CD4-positive, alpha-beta T cell (primary cell): ENCODE measurements around the gene NRL. TPM values are rescaled to one million over a fixed set of nuclear protein-coding genes. Genes with fewer than 3 reads are reported as not detected.

Source experiments
- ATAC-seq: fragments of 200-7000 bp; cut with Tn5 transposase; one replicate; pipeline ENCODE4 v1.10.0; 2022; ENCODE audit warnings: mild to moderate bottlenecking; ENCODE audit not compliant: poor library complexity
- CTCF ChIA-PET: fragments of 350-600 bp; sonication (Branson Sonifier 250); formaldehyde crosslinking; loops from one replicate; lab custom pipeline; 2021; ENCODE audit warnings: antibody characterized with exemption, inconsistent platforms; lab: Charles Lee
- POLR2A ChIA-PET: fragments of 350-600 bp; sonication (Branson Sonifier 250); formaldehyde crosslinking; loops from one replicate; lab custom pipeline; 2021; ENCODE audit warnings: antibody characterized with exemption, inconsistent platforms; lab: Charles Lee
- DNase-seq, 14 experiments: peaks; one replicate each; pipeline ENCODE4 v3.0.0-alpha.2; 2013 to 2020; ENCODE audit warnings: mixed read lengths in 2 of 14
- H3K27ac ChIP-seq, 2 donors: one replicate each; pipeline versions ENCODE4 v1.5.1 to v1.7.0; 2013; ENCODE audit warnings: low read length in 2 of 2, low read depth in 1 of 2, mild to moderate bottlenecking in 1 of 2
- H3K27me3 ChIP-seq, 2 experiments: 1 replicate in 1 of 2; 2 replicates in 1 of 2; pipeline versions ENCODE4 v1.6.1 to v1.7.0; 2013; ENCODE audit warnings: low read length in 2 of 2, control low read depth in 1 of 2, mild to moderate bottlenecking in 1 of 2, moderate library complexity in 1 of 2; ENCODE audit not compliant: insufficient read depth in 2 of 2, control insufficient read depth in 1 of 2
- H3K36me3 ChIP-seq: one replicate; pipeline ENCODE4 v1.6.1; 2013; ENCODE audit warnings: low read length, control low read depth; ENCODE audit not compliant: insufficient read depth
- H3K4me1 ChIP-seq: one replicate; pipeline ENCODE4 v1.6.1; 2013; ENCODE audit warnings: low read length, control low read depth; ENCODE audit not compliant: insufficient read depth
- H3K4me3 ChIP-seq: one replicate; pipeline ENCODE4 v1.5.1; 2013; ENCODE audit warnings: mild to moderate bottlenecking, low read length, moderate library complexity
- H3K9me3 ChIP-seq, 2 experiments: 1 replicate in 1 of 2; 2 replicates in 1 of 2; pipeline versions ENCODE4 v1.6.1 to v1.7.0; 2013; ENCODE audit warnings: low read length in 2 of 2, mild to moderate bottlenecking in 2 of 2, control low read depth in 1 of 2, moderate library complexity in 1 of 2; ENCODE audit not compliant: control insufficient read depth in 1 of 2, insufficient read depth in 1 of 2
- H3K27ac Mint-ChIP-seq: one replicate; pipeline ENCODE4 v1.8.0; 2020; ENCODE audit warnings: mixed read lengths
- H3K27me3 Mint-ChIP-seq: one replicate; pipeline ENCODE4 v1.8.0; 2021; ENCODE audit warnings: mixed read lengths
- H3K36me3 Mint-ChIP-seq: one replicate; pipeline ENCODE4 v1.8.0; 2021; ENCODE audit warnings: low read depth, mixed read lengths
- H3K4me1 Mint-ChIP-seq: one replicate; pipeline ENCODE4 v1.8.0; 2021; ENCODE audit warnings: low read depth, mixed read lengths
- H3K4me3 Mint-ChIP-seq: one replicate; pipeline ENCODE4 v1.8.0; 2020; ENCODE audit warnings: mild to moderate bottlenecking, mixed read lengths
- H3K9me3 Mint-ChIP-seq: one replicate; pipeline ENCODE4 v1.8.0; 2020; ENCODE audit warnings: mixed read lengths
- CTCF ChIP-seq: fragments of 200-600 bp; IDR thresholded peaks from one replicate; pipeline ENCODE4 v1.8.0; 2022; ENCODE audit warnings: antibody characterized with exemption, mild to moderate bottlenecking
- intact Hi-C, 2 experiments: fragments of 100-400 bp; cut with DNase I in 1 of 2; cut with micrococcal nuclease in 1 of 2; formaldehyde crosslinking; loops; one replicate each; pipeline versions ENCODE4 v1.15.1 to v1.9.0; 2023 to 2025; cut with DNase I, micrococcal nuclease
- total RNA-seq, 174 experiments: library from RNA in 2 of 174; stranded (reverse) in 2 of 174; gene quantifications; one replicate each; pipeline ENCODE4 v1.2.3 and lab custom pipeline; 2021 to 2026

The NRL gene
- total RNA-seq, 2 experiments from 2014 or later = 1.6 to 1.9 TPM

- Mint-ChIP-seq H3K27ac (no peak overlapping the region), H3K27me3 (no peaks in the 10 kb centered on the region), H3K4me1 (peaks cover 17% of the 10 kb centered on the region), H3K4me3 (peak overlapping the region; percentile 0), H3K36me3 (no peaks in the 10 kb centered on the region), H3K9me3 (no peaks in the 10 kb centered on the region)
- DNase-seq = no peak
- ChIA-PET CTCF (no interaction called here), POLR2A (interaction anchor here (1.1 kb wide), 1 partner anchor 29 kb away, joined by 3 read pairs; the partner anchor contains the start of gene DCAF11)
- H3K27ac ChIP-seq = no peak overlapping the region
- TF ChIP-seq CTCF = no peak
- H3K4me1 ChIP-seq = peaks cover 18% of the 10 kb centered on the region
- no peaks in the 10 kb centered on the region for H3K36me3 ChIP-seq
- ATAC-seq = no peak
- no peak overlapping the region for H3K4me3 ChIP-seq
- no peaks in the 10 kb centered on the region for H3K9me3 ChIP-seq
- intact Hi-C loops = no loop called here
- H3K27me3 ChIP-seq = no peaks in the 10 kb centered on the region
Measured at GRCh38 chr14:24085215-24085614, 29.5 kb downstream of the NRL start.

DNA sequence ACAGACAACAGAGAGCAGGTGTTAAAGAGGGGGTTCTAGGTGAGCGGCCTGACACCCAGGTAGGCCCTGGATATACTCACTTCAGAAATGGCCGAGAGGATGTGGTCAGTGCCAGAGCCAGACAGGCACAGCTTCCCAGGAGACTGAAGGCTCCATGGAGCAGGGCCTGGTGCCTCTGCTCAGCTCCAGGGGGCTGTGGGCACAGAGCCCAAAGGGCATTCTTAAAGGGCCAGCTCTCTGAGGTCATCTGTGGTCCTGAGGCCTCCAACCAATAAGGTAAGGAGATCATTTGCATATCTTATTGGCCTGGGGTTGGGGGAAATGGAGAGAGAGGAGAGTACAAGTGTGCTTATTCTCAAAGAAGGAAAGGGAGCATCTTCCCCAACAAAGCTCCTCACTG is 30.3 kb downstream of the NRL start:
- Histone ChIP-seq H3K9me3 (no peaks in the 10 kb centered on the region), H3K4me3 (no peak overlapping the region), H3K27ac (no peak overlapping the region), H3K4me1 (peaks cover 21% of the 10 kb centered on the region), H3K36me3 (no peaks in the 10 kb centered on the region), H3K27me3 (no peaks in the 10 kb centered on the region)
- intact Hi-C loops = no loop called here
- Mint-ChIP-seq H3K27me3 (no peaks in the 10 kb centered on the region), H3K9me3 (no peaks in the 10 kb centered on the region), H3K36me3 (no peaks in the 10 kb centered on the region), H3K4me1 (peaks cover 20% of the 10 kb centered on the region), H3K4me3 (no peak overlapping the region), H3K27ac (no peak overlapping the region)
- no peak for ATAC-seq
- no peak for DNase-seq
- POLR2A ChIA-PET = interaction anchor here (0.7 kb wide), 1 partner anchor 10 kb away, joined by 3 read pairs; no protein-coding TSS in a partner anchor
- TF ChIP-seq CTCF = no peak
- CTCF ChIA-PET = no interaction called here

- ATAC-seq (no peak), DNase-seq (no peak)
- H3K9me3 ChIP-seq = no peaks in the 10 kb centered on the region
- peak overlapping the region; percentile 49 for H3K4me3 Mint-ChIP-seq
- H3K4me1 ChIP-seq = peaks cover 21% of the 10 kb centered on the region
- no peaks in the 10 kb centered on the region for H3K9me3 Mint-ChIP-seq
- peaks cover 24% of the 10 kb centered on the region for H3K4me1 Mint-ChIP-seq
- H3K27ac Mint-ChIP-seq = no peak overlapping the region
- no peak for TF ChIP-seq CTCF
- intact Hi-C loops = no loop called here
- CTCF ChIA-PET = no interaction called here
- H3K36me3 Mint-ChIP-seq = no peaks in the 10 kb centered on the region
- H3K4me3 ChIP-seq = no peak overlapping the region
- H3K27ac ChIP-seq = no peak overlapping the region
- no peaks in the 10 kb centered on the region for H3K27me3 Mint-ChIP-seq
- no peaks in the 10 kb centered on the region for H3K27me3 ChIP-seq
- POLR2A ChIA-PET = no interaction called here
- no peaks in the 10 kb centered on the region for H3K36me3 ChIP-seq
Measured at GRCh38 chr14:24083462-24083861, 31.3 kb downstream of the NRL start.
